GM13976 (cell line): ENCODE results near the gene GSTCD.
A peak's percentile ranks its signal among the peaks of the same experiment; 100 is the strongest.
"Not testable (repeated sequence)": the region's sequence is repeated elsewhere in the genome, so short reads cannot be mapped to it uniquely, and the experiment has no call there.

Source experiments
- DNase-seq: peaks from one replicate; pipeline ENCODE4 v3.0.0; 2012; ENCODE audit warnings: low spot score
- CTCF ChIP-seq: IDR thresholded peaks from 2 replicates; pipeline ENCODE4 v1.5.1; 2012; ENCODE audit warnings: borderline replicate concordance, mild to moderate bottlenecking; ENCODE audit not compliant: insufficient read depth; ENCODE audit errors: extremely low read depth, missing control alignments, control extremely low read depth
- in situ Hi-C: fragments of 300-500 bp; cut with MboI; formaldehyde crosslinking; loops from one replicate; pipeline ENCODE4 v1.12.0; 2022; ENCODE audit warnings: low sequenced_read_pairs, mixed read lengths, inconsistent platforms; ENCODE audit not compliant: unreplicated experiment

The GSTCD gene

GRCh38 chr4:105845559-105845958 lies 137.0 kb downstream of the GSTCD start:
- TF ChIP-seq CTCF: no peak
- DNase-seq: no peak
- in situ Hi-C loops: no loop called here

- in situ Hi-C loops, DNase-seq: not testable (repeated sequence)
Measured at GRCh38 chr4:105848359-105848758, 139.8 kb downstream of the GSTCD start.

- TF ChIP-seq CTCF: no peak
- in situ Hi-C loops: no loop called here
Measured at GRCh38 chr4:105851196-105851595, 142.6 kb downstream of the GSTCD start.

GRCh38 chr4:105852230-105852629 lies 143.6 kb downstream of the GSTCD start:
- in situ Hi-C loops, DNase-seq: not testable (repeated sequence)

More at GRCh38 chr4:105851196-105851595, 142.6 kb downstream of the GSTCD start:
- DNase-seq: no peak

GRCh38 chr4:105858466-105859040 lies 150.0 kb downstream of the GSTCD start:
- no peak for TF ChIP-seq CTCF
- DNase-seq: no peak
- in situ Hi-C loops: no loop called here

GRCh38 chr4:105859233-105859632 lies 150.6 kb downstream of the GSTCD start:
- in situ Hi-C loops: no loop called here
- TF ChIP-seq CTCF: no peak
- DNase-seq: peak; percentile 45

GRCh38 chr4:105870963-105871362 lies 162.4 kb downstream of the GSTCD start:
- in situ Hi-C loops: no loop called here
- no peak for DNase-seq
- TF ChIP-seq CTCF: no peak

- TF ChIP-seq CTCF: no peak
- no peak for DNase-seq
- in situ Hi-C loops: no loop called here
Measured at GRCh38 chr4:105871997-105872396, 163.4 kb downstream of the GSTCD start.
